GM18873 (cell line): ENCODE measurements around the gene GLB1L2.
"Not testable (repeated sequence)": the region's sequence is repeated elsewhere in the genome, so short reads cannot be mapped to it uniquely, and the experiment has no call there.

Experiments used
- ATAC-seq: cut with Tn5 transposase; IDR thresholded peaks from one replicate; pipeline ENCODE4 v1.9.1; 2021; ENCODE audit warnings: mild to moderate bottlenecking, moderate library complexity, moderate number of reproducible peaks; ENCODE audit not compliant: unreplicated experiment, low FRiP score

Gene GLB1L2, protein sequence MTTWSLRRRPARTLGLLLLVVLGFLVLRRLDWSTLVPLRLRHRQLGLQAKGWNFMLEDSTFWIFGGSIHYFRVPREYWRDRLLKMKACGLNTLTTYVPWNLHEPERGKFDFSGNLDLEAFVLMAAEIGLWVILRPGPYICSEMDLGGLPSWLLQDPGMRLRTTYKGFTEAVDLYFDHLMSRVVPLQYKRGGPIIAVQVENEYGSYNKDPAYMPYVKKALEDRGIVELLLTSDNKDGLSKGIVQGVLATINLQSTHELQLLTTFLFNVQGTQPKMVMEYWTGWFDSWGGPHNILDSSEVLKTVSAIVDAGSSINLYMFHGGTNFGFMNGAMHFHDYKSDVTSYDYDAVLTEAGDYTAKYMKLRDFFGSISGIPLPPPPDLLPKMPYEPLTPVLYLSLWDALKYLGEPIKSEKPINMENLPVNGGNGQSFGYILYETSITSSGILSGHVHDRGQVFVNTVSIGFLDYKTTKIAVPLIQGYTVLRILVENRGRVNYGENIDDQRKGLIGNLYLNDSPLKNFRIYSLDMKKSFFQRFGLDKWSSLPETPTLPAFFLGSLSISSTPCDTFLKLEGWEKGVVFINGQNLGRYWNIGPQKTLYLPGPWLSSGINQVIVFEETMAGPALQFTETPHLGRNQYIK

GRCh38 chr11:134331354-134332188 lies at the start of gene GLB1L2:
Gene GLB1L2, plus strand, starts transcription at chr11:134331988. Its CDS starts 74 bp downstream, at chr11:134332062.
- ATAC-seq = no peak

DNA sequence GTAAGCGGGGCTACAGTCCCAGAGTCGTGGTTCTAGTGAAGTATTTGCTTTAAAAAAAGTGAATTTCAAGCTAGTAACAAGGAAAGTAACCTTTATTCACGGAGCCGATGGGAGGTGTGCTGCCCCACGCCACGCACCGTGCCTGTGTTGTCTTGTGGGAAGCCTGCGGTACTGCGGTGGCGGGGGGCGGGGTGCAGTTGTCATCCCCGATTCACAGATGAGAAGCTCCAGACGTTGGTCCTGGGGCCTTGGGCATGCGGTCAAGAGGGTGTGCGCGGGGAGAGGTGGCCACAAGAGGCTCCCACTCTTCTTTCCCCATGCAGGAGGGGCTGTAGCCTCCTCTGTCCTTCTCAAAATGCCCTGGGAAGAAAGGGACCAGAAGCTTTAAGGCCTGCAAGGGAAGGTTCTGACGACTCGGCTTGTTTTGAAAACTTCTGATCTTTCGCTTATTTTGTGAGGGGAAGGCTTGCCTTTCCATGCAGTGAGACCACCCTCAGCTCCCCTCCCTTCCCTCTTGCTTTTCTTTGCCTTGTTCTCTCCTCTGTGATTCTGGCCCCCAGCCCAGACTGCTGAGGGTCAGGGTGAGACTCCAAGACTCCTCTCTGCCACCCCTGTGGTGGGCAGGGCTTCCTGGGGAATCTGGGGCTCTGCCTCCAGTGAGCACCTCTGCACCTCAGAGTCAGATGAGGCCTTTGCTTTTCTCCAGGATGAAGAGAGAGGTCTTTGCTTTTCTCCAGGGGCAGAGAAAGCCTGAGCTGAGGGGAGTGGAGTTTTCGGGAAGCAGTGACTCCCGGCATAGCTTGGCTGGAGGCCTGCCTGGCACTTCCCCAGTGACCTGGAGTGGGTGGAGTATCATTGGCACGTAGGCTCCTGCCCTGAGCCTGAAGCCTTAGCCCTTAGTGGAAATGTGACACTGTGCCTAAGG lies 49.4 kb upstream of the GLB1L2 start:
- ATAC-seq = no peak

- no peak for ATAC-seq
These were observed 48.1 kb upstream of the GLB1L2 start for GRCh38 chr11:134283461-134284230.

DNA sequence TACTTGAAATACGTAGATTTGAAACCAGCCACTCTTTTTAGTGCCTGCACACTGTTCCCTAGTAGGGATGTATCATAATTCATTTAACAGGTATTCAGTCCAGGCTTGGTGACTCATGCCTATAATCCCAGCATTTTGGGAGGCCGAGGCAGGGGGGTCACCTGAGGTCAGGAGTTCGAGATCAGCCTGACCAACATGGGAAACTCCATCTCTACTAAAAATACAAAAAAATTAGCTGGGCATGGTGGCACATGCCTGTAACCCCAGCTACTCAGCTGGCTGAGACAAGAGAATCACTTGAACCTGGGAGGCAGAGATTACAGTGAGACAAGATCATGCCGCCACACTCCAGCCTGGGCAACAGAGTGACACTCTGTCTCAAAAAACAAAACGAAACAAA lies 47.4 kb upstream of the GLB1L2 start:
- ATAC-seq = not testable (repeated sequence)

GRCh38 chr11:134287561-134287960 lies 44.2 kb upstream of the GLB1L2 start:
- no peak for ATAC-seq

DNA sequence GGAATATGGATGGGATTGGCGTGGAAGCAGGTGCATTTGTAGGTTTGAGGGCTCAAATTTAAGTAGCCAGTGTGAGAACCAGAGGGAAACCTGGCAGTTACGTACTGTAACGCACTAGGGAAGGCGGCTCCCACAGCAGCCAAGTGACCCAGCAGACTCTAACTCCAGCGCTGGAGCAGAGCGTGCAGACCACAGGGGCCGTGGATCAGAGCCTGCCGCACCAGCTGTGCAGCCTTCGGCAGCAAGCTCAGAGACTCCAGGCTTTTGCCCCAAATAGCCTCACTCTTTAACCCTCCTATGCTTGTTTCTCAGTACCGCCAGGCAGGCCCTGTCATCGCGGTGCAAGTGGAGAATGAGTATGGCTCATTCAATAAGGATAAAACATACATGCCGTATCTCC lies 43.3 kb upstream of the GLB1L2 start:
- no peak for ATAC-seq

GRCh38 chr11:134289167-134289566 lies 42.6 kb upstream of the GLB1L2 start:
- no peak for ATAC-seq

DNA sequence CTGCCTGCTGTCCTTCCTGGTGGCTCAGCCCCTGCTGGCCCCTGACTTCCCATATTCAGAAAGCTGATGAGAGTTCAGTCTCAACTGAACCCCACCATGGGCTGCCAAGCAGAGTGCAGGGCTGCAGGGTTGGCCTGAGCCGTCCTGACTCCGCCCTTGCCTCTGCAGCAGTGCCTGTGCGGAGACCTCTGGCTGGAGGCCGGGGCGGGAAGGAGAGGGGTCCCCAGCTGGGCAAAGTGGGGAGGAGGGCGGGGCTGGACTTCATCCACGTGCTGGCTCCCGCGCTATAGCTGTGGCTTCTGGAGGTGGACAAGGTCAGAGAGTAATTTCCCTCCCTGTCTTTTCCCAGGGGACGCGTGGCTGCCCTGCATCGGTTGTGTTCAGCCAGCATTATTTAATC lies 42.0 kb upstream of the GLB1L2 start:
- ATAC-seq = no peak

- ATAC-seq = no peak
These were observed 41.1 kb upstream of the GLB1L2 start for GRCh38 chr11:134290646-134291045.

GRCh38 chr11:134291196-134291595 lies 40.6 kb upstream of the GLB1L2 start:
- ATAC-seq = no peak

- no peak for ATAC-seq
These were observed 39.1 kb upstream of the GLB1L2 start for GRCh38 chr11:134292661-134293060.

DNA sequence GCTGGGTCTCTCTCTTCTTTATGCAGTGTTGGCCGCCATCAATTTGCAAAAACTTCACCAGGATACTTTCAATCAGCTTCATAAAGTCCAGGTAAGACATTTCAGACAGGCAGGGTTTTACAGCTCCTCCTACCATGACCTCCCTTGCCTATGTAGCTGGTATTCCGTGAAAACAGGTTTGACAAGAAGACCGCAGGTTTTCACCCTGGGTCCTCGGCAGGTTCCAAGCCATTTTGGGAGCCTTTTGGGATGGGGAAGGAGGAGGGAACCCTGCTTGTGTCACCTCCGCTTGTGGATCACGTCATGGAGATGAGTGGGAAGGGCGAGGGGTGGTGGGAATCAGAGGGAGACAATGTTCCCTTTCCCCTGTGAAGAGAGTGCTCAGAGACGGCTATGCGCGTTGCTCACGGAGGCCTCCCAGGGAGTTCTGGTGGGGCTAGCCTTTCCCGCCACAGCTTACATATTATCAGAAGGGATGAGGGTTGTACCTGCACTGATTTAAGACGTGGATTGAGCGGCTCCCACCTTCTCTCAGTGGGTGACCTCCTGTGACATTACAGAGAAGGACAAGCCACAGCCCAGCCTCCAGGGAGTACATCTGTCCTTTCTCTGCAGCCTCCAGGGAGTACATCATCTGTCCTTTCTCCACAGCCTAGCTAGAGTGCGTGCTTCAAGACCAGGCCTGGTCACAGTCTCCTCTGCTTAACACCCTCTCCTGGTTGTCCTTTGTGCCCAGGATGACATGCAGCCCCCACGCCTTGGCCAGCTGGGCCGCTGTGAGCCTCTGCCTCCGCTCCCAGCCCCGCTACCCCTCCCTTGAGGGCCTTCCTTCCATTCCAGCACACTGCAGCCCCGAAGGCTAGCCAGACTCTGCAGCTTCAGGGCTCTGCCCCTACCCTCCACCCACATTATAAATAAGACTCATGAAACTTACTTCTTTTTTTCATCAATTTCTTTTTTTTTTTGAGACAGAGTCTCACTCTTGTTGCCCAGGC lies 38.4 kb upstream of the GLB1L2 start:
- ATAC-seq = no peak

DNA sequence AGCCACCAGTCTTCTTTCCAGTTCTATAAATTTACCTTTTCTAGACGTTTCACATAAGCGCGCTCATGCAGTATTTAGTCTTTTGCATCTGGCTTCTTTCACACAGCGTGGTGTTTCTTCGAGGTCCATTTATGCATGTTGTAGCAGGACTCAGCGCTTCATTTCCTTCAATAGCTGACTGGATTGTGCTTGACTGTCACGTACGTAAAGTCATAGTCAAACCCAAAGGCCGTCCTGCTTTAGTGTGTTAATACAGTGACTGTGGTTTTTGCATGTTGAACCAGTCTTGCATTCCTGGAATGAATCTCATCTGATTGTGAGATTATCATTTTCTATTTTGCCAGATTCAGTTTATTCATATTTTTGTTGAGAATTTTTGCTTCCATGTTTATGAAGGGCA lies 37.1 kb upstream of the GLB1L2 start:
- ATAC-seq = no peak

DNA sequence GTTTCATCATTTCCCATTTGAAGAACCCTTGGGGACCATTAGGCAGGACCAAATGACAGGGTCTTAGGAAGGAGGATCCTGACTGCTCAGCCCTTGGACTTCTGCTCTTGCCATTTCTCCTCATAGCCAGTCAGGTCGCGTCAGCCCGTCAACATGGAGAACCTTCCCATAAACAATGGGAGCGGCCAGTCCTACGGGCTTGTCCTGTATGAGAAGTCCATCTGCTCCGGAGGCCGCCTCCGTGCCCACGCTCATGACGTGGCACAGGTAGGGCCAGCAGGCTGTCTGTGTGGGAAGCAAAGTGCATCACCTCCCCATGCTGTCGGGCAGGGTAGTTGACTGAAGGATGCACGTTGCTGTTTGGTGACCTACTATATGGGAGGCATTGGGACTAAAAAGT lies 19.6 kb upstream of the GLB1L2 start:
- no peak for ATAC-seq

DNA sequence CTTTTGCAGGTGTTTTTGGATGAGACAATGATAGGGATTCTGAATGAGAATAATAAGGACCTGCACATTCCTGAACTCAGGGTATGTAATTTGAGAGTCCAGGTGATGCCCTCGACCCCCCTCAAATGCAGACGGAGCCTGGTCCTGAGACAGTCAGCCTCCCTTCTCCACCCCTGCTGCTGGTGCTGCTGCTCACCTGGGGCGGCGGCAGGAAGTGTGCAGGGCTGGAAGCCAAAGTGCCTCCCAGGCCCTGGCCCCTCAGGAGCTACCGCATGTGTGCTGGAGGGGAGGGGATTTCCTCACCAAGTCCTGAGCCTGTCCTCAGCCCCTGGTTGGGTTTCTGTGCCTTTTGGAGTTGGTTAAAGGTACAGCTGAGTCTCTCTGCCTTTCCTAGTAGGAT lies 19.0 kb upstream of the GLB1L2 start:
- ATAC-seq = no peak

DNA sequence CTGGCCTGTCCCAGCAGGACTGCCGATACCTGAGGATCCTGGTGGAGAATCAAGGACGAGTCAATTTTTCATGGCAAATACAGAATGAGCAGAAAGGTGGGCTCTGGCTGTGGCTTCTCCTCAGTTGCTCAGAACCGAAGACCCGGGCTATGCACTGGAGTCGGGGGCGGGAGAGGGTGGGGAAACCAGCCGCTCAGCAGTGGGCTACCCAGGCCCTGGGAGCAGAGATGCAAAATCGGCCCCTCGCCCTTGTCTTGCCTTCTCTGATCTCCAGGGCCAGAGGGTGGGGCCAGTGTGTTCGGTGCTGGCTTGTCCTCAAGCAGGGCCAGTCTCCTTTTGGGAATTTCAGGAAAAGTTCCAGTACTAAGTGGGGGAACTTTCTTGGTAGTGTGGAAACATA lies 18.4 kb upstream of the GLB1L2 start:
- ATAC-seq = no peak

- ATAC-seq = no peak
These were observed 17.8 kb upstream of the GLB1L2 start for GRCh38 chr11:134313821-134314607.
